GM21723 (cell line): Measurements from ENCODE around the gene AAGAB.

Experiments
- ATAC-seq: cut with Tn5 transposase; IDR thresholded peaks from one replicate; pipeline ENCODE4 v1.9.1; 2021; ENCODE audit warnings: mild to moderate bottlenecking, moderate library complexity; ENCODE audit not compliant: unreplicated experiment

AAGAB gene

DNA sequence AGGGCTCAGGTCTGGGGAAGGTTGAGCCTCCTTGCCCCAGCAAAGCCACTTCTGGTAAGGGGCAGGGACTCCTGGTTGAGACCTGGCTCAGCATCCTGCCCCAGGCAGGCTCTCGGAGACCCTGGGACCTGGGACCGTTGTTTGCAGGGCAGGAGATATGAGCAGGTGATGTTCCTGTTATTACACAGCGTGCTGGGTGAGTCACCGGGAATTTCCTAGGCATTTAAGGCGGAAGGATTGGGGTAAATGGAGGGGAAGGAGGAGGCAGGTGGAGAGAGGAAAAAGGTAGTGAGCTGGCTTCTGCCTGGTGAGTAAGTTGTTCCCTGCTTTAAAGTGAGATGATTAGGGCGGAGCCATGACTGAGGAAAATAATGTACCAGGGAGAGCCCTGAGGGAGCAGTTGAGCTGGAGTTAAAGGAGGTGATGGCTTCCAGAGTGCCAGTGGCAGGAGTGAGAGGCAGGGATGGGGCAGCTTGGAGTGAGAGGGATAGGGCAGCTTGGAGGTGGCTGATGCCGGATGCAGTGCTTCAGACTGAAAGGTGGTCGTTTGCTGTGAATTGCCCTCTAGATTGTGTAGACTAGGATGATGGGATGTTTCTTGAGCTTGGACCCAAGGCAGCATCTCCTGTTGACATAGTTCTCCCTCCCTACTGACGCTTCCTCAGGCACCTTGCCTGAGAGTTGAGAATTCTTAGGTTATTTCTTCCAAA lies 79.4 kb downstream of the AAGAB start:
- no peak for ATAC-seq

DNA sequence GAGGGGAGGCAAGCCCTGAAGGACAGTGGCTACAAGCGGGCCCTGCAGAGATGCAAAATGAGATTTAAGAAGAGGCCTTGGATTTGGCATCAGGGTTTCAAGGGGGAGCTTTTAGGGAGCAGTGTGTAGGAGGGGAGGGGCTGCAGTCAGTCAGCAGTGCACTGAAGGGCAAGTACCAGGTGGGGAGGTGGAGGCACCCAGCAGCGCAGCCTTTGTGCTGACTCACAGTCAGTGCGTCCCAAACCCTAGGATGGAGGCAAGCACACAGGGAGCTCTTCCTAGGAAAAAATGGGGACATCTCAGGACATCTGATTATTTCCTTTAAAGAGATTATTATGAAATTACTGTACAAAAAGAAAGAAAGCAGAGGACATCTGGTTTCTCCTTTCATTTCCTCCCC lies 80.0 kb downstream of the AAGAB start:
- ATAC-seq: no peak

DNA sequence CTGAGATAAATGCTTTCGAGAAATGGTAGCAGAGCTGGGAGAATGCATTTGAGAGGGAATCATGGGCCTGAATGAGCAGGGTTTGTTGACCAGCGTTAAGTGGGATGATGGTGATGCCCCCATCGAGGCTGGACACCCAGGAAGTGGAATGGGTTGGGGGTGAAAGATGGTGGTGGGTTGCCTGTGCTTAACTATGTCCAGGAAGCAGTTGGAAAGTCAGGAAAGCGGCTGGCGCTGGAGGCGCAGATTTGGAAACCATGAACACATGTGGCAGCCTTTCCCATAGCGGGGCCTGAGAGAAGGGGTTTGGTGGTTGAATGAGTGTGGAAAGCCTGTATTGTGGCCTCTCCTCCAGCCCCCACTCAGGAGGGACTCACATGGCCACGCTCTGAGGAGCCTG lies 80.7 kb downstream of the AAGAB start:
- ATAC-seq: no peak

DNA sequence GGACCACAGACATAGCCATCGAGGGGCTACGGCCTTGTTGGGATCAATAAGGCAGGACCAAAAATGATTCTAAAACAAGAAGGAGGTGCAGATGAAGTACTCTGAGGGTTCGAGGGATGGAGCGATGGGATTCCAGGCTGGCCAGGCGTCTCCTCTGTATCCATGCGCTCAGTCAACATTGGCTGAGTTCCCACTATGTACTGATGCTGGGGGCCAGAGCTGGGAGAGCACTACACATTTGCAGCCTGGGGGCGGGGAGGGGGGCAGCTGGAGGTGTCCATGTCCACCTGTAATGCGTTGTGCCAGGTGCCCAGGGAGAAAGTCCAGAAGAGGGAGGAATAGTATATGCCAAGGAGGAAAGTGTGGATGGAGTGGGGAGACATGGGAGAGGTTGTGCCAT lies 81.5 kb downstream of the AAGAB start:
- ATAC-seq: no peak

DNA sequence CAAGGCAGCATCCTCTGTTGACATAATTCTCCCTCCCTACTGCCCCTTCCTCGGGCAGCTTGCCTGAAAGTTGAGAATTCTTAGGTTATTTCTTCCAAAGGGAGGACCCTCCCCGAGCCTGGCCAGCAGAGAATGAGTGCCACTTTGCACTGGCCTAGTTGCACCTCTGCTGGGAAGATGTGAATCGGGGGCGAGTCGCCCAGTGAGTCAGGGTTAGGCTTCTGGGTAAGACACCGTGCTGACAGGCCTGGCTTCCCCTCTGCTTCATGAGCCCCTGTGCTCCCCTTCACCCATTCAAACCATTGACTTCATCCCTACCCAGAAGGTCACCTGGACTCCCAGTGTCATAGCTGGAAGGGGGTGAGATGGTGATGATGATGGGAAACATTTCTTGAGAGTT lies 82.3 kb downstream of the AAGAB start:
- no peak for ATAC-seq

DNA sequence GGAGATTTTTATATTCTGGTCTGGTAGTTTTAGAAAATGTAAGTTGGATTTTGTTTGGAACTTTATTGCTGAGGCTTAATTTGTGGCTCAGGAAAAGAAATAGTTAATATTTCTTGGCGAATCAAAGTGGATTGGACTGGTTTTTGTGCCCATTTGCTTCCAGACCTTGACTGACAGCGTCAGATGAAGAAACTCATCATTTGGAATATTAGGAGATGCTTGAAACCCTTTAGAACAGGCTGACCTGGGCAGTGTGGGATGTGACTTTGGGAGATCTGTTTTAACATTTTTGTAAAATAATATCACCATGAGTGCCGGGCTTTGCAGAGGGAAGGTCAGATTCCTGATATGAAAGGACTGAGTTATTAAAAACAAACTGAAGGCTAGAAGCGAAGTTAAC lies 83.0 kb downstream of the AAGAB start:
- no peak for ATAC-seq

DNA sequence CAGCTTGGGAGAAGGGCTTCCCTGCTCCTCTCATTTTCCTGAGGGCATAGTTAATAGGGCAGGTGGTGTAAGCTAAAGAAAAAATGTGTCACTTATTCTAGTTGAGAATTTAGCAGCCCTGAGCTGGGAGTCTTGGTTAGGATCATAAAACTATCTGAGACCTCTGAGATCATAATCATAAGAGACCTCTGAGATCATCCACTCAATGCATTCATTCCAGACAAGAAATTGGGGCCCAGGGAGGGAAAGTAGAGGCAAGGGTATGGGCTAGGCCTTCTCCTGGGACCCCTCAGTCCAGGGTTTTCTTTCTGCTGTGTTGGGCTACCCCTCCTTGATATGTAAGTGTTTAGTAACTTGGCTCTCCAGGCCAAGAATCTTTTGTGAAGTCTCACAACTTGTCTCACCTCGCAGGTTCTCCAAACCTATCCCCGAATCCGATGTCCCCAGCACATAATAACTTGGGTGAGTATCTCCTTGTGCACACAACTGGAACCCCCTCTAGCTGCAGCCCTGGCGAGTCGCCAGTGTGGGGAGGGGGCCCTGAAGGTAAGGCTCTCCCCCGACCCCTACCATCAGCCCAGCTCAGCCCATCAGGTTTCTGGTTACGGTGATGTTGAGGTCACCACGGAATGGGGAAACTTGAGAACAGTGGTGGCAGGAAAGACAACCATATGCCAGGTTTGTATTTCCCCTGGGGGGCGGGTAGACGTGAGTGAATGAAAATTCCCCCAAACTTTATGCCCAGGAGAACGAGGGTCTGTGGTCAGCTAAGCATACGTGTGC lies 84.1 kb downstream of the AAGAB start:
- ATAC-seq: no peak

DNA sequence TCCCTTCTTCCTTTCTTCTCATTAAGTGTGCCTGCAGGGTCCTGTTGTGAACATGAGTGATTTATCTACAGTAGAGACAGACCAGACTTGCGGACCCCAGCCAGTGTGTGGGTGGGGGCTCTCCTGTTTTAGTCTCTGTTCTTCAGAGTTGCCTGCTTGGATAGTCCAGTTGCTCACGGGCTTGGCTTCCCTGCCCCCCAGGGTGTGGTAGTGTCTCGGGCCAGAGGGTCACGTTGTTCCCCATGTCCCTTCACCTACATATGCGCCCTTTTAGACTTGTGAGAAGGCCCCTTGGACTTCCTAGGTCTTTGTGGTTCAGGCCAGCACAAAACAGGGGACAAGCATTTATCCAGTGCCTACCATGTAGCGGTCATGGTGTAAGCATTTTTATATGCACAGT lies 85.8 kb downstream of the AAGAB start:
- no peak for ATAC-seq

DNA sequence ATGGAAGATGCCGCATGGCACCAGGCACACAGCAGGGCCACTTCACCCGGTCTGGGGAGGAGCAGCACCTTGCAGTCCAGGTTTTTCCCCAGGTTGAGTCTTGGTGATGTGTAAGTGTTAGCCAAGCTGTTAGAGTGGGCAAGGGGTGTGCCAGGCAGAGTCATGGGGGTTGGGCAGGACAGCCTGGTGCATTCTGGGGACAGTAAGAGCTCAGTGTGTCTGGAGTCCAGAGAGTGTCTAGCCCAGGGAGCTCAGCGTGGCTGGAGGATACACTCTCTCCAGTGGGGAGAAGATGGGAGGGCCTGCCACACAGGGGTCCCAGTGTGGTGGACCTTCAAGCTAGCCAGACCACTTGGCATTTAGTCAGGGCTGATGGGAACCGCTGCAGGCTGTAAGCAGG lies 87.4 kb downstream of the AAGAB start:
- no peak for ATAC-seq

DNA sequence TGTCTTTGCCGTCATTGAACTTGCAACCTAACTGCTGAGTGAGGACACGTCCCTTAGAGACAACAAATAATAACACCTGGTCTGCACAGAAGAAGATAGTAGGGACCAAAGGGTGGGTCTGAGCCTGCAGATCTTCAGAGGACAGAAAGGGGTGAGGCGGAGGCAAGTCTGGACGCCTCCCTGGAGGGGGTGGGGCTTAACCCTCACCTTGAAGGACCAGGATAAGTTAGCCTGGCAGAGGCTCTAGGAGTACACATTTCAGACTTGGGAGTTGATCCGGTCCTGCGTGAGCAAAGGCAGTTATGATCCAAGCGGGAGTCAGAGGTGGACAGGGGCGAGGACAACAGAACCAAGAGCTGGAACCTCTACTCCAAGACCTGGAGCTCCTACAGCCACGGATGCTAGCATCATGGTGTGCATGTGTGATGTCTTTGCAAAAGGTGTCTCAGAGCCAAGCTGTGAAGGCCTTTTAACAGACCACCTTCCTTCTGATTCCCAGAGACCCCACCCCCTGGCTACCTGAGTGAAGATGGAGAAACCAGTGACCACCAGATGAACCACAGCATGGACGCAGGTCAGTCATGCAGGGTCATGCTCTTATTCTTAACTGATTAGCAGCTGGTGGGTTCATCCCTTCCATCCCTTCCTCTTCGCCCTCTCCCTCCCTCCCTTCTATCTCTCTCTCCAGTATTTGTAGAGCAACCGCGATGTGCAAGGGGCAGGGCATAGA lies 88.0 kb downstream of the AAGAB start:
- no peak for ATAC-seq

DNA sequence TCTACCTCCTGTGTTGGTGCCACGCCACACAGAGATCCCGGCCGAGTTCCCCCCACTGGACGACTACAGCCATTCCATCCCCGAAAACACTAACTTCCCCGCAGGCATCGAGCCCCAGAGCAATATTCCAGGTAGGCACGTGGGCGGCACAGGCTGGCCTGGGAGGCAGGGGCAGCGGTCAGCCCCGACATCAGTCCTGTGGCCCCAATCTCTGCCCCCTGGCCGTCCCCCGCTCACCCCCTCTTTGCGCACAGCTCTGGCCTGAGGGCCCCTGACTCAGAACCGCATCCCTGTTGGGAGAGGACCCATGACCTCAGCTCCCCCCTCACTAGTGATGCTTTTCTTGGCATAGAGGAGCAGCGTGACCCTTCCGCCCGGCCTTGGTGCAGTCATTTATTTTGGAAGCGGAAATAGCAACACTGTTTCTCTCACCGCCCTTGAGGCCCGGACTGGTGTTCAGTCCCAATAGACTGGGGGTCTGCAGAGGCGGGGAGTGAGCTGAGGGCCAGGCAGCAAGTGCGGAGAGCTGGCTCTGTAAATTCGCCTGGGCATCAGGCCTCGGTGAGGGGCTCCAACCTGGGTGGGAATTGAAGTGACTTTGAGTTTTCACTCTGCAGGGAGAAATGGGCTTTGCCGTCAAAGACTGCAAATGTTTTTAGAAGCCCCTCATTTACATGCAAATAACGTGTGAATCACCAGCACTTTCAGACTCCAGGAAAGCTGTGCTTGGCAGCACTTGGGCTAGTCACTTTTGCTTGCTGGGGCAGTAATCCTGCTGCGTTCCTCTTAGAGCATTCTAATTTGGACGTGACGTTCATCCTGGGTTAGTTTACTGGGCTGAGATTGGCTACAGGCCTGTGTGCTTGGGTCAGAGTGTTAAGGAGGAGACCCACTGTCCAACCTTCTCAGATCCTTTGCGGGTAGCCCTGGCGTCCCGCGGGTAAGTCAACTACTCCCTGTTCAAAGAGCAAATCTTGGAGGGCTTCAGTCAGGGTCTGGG lies 88.9 kb downstream of the AAGAB start:
- no peak for ATAC-seq

DNA sequence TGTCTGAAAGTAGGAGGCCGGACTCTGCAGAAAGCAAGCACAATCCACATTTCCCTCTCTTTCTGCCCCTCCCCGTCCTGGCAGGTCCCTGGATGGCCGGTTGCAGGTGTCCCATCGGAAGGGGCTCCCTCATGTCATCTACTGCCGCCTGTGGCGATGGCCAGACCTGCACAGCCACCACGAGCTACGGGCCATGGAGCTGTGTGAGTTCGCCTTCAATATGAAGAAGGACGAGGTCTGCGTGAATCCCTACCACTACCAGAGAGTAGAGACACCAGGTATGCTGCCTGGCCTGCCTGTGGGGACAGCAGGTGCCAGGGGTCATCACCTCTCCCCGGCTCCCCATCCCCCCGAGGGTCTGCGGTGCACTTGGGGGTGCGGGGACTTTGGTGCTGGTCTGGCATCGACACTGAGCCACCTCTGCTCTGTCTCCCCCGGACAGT lies 89.6 kb downstream of the AAGAB start:
- no peak for ATAC-seq

DNA sequence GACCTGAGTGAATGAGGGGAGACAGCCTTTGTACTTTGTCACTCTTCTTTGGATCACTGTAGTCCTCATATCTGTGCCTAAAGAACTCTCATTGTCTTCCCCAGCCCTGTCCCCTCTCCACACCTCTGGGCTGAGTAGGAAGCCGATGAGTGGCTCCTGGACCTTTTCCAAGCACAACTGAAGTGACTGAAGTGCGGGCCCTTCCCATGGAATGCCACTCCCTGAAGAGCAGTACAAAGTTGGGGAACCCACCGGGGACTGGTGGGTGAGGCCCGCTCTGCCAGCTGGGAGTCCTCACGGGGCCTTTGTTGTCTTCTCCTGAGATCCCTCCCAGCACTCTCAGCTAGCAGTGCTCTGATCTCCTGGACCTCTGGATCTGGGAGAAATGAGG lies 90.1 kb downstream of the AAGAB start:
- ATAC-seq: no peak

DNA sequence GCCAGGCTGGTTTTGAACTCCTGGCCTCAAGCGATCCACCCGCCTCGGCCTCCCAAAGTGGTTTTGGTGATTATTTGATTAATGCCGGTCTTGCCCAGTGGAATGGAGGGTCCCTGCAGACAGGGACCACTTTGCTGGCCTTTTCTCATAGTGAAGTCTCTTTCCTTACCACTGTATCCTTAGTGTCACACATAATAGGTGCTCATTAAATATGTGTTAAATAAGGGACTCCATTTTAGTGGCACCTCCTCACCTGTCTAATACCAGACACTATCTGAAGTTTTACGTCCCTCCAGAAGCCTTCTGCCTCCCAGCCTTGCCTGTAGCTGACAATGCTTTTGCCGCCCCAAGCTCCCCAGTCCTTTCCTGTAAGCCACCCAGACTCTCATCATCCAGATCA lies 91.3 kb downstream of the AAGAB start:
- no peak for ATAC-seq

DNA sequence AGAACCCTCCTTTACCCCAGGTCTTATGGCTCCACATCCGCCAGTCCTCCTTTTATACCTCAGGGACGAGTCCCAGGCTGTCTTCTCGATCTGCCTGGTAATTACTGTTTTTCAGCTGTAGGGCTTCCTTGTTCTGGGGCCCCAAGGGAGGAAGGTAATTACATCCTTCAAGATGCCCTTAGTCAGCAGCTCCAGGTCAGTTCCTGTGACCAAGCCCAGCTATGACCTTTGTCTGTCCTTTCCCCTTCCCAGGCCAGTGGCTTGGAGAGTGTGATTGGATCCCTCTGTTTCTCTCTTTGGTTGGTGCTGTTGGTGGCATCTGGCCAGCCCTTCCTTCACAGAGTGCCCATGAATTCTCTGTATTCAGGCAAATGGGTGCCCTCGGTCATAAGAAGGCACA lies 92.6 kb downstream of the AAGAB start:
- no peak for ATAC-seq

DNA sequence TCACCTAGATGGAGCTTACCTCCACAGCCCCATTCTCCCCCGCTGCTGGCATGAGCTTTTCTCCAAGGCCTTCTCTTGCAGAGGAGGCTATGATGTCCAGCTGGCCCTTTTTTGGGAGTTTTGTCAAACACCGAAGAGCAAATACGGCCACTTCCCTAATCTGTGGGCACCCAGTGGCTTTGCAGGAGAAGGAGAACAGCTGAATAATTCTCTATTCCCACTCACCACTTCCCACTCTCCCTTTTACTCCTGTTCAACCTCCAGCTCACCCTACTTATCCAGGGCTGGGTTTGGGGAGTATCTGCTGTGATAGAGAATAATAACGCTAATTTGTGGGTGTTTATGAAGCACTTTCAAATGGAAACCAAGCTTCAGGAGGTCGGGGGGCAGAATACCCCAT lies 93.0 kb downstream of the AAGAB start:
- ATAC-seq: no peak

DNA sequence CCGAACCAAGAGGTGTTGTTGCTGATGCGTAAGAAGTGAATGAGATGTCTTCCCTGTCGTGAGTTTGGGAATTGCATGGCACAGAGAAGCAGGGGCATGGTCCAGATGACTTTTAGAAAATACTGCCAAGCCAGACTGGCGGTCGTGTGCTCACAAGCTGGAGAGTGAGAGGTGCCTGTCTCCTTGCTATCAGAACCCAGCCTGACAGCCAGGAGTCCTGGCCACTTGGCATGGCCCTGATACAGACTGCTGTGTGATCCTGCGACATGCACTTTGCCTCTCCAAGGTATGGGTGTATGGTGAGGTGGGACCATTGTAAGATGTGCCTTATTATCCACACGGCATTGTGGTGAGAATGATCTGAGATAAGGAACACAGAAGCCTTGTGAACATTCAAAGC lies 96.1 kb downstream of the AAGAB start:
- no peak for ATAC-seq

DNA sequence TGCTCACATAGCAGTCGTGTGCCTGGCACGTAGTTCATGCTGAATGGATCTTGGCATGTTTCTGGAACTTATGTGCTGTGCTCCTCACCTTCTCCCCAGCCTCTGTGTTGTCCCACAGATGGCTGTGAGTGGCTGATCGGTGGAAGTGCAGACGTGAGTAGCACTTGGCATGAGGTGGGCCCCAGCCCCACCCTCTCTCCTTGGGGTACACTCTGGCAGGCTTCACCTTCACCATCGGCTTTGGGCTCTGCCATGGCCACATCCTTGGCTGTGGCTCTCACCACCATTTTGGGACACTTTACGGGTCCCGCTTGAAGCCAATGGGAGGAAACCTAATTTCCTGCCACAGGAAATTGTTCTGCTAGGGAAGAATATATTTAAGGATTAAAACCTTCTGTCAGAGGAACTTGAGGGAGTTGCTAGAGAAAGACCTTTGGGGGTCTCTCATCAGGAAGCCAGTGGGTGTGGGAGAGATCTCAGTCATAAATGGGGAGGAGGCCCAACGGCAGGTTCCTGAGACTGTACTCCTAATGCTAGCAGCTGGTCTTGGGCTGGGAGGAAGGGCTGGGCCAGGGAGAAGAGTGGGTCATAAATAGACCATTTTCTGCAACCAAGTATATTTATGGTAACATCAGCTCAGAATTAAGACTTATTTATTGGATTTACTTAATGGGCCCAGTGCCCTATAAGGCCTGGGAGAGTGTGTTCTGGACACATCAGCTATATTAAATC lies 96.8 kb downstream of the AAGAB start:
- ATAC-seq: no peak

DNA sequence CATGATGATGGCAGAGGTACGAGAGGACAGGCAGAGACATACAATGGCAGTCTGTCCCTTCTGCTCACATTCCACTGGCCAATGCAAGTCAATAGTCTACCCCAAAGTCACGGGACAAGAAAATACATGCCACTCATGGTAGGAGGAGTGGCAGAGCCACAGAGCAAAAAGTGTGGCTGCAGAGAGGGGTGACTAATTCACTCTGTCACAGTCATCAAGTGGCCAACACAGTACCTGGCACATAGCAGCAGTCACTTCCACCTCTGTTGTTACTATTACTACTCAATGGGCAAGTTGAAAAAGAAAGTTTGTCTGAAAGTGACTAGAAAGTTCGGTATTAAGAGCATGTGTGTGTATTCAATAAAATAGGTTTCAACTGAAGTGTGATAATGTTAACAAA lies 97.6 kb downstream of the AAGAB start:
- ATAC-seq: no peak

DNA sequence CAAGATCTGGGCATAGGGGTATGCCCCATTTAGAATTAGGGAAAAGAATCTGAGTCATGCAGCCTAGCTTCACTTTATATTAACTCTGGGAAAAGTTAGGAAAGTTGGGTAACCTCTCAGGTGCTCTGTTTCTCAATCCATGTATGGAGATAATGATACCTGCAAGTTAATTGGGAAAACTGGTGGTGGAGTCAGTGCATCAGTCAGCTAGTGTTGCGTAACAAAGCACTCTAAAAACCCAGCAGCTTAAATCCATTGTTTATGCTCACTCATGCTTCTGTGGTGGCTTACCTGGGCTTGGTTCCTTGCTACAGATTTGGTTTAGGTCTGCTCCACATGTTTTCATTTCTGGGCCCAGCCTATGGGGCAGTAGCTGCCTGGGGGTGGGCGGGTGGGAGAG lies 98.0 kb downstream of the AAGAB start:
- no peak for ATAC-seq
